ENCODE measurements around the gene SDR42E2. TPM values are rescaled to one million over a fixed set of nuclear protein-coding genes. Genes with fewer than 3 reads are reported as not detected.

SDR42E2 gene
- total RNA-seq, 2 experiments from 2014 or later: 0.29 TPM; not detected in 1

DNA sequence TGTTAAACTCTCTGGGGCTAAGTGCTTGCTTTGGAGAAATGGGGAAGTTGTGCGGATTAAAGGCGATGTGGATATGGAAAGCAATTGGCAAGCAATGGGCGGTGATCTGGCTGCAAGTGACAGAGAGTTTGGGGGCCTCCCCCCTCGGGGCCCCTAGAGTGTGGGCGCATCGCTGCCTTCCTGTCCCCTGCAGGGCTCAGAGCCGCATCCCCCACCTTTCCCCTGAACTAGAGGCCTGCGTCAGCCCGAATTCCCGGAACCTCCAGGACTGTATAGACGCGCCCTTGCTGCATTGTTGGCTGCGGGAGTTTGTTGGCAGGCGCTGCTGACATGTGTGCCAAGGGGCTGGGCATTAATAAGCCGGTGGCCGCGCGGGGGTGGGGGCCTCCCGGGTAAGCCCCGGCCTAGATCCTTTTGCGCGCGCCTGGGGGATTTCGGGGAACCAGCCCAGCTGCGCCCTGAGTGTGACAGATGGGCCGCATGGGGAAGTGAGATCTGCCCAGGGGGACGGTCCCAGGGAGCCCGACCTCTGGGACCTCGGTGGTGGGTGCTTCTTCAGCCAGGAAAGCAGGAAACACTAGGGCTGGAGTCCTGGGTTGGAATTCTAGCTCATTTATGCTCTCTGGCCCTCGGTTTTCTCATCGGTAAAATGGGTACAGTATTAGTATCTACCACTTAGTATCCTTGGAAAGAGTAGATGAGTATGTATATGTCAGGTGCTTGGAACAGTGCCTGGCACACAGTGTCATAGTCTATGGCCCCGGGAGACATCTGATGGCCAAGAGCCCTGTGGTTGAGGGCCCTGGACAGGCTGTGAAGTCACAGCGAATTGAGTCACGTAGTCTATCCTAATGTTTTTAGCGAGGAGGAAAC, 44.8 kb downstream of the SDR42E2 start:
- H3K4me3 ChIP-seq (ENCODE audit: low read depth, low read length, poor library complexity, severe bottlenecking): peak overlapping the region; percentile 94
- H4K20me1 ChIP-seq (ENCODE audit: insufficient read depth, low read length): no peaks in the 10 kb centered on the region
- H3K36me3 ChIP-seq (ENCODE audit: insufficient read depth, low read length): peaks cover 17% of the 10 kb centered on the region
- H3K27ac ChIP-seq (ENCODE audit: low read depth, low read length, poor library complexity, severe bottlenecking): peak overlapping the region; percentile 84
- TF ChIP-seq, protein P1, sequence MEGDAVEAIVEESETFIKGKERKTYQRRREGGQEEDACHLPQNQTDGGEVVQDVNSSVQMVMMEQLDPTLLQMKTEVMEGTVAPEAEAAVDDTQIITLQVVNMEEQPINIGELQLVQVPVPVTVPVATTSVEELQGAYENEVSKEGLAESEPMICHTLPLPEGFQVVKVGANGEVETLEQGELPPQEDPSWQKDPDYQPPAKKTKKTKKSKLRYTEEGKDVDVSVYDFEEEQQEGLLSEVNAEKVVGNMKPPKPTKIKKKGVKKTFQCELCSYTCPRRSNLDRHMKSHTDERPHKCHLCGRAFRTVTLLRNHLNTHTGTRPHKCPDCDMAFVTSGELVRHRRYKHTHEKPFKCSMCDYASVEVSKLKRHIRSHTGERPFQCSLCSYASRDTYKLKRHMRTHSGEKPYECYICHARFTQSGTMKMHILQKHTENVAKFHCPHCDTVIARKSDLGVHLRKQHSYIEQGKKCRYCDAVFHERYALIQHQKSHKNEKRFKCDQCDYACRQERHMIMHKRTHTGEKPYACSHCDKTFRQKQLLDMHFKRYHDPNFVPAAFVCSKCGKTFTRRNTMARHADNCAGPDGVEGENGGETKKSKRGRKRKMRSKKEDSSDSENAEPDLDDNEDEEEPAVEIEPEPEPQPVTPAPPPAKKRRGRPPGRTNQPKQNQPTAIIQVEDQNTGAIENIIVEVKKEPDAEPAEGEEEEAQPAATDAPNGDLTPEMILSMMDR (conservative IDR thresholded peaks at IDR 0.05; ENCODE audit: low read length): no peak
- TF ChIP-seq EZH2phosphoT487 (IDR thresholded peaks at IDR 0.05; ENCODE audit: borderline replicate concordance, low read depth, low read length): no peak
- peak overlapping the region; percentile 90 for H3K4me2 ChIP-seq (ENCODE audit: low read length)
- H3K9me3 ChIP-seq (ENCODE audit: low read length): peaks cover 12% of the 10 kb centered on the region
- peak; percentile 65 for DNase-seq (ENCODE audit: low spot score)
- intact Hi-C loops (cut with micrococcal nuclease; ENCODE audit: unreplicated experiment): loop anchor here (1.0 to 5.0 kb wide), 4 partner anchors 12 to 165 kb away; partner anchors contain the start of gene CDR2
- peaks cover 50% of the 10 kb centered on the region for H3K4me1 ChIP-seq (ENCODE audit: insufficient read depth, low read length, poor library complexity, severe bottlenecking)
- peaks cover 56% of the 10 kb centered on the region for H3K79me2 ChIP-seq (ENCODE audit: insufficient read depth, low read depth, low read length)
- CTCF ChIA-PET (ENCODE audit: unreplicated experiment): interaction anchor here (1.0 to 1.7 kb wide), 2 partner anchors 94 to 257 kb away, joined by 3 read pairs; no protein-coding TSS in a partner anchor
- no TSS peak for BruUV-seq (replicated peaks)
- H3K9me2 ChIP-seq (ENCODE audit: insufficient read depth, low read length): no peaks in the 10 kb centered on the region
- POLR2A ChIA-PET: interaction anchor here (0.6 to 1.2 kb wide), 4 partner anchors 8 to 1309 kb away, joined by 3 to 5 read pairs (median 4); no protein-coding TSS in a partner anchor
- H2AFZ ChIP-seq (ENCODE audit: low read length): peak overlapping the region; percentile 55; the same call in 1 of the 2 replicates

DNA sequence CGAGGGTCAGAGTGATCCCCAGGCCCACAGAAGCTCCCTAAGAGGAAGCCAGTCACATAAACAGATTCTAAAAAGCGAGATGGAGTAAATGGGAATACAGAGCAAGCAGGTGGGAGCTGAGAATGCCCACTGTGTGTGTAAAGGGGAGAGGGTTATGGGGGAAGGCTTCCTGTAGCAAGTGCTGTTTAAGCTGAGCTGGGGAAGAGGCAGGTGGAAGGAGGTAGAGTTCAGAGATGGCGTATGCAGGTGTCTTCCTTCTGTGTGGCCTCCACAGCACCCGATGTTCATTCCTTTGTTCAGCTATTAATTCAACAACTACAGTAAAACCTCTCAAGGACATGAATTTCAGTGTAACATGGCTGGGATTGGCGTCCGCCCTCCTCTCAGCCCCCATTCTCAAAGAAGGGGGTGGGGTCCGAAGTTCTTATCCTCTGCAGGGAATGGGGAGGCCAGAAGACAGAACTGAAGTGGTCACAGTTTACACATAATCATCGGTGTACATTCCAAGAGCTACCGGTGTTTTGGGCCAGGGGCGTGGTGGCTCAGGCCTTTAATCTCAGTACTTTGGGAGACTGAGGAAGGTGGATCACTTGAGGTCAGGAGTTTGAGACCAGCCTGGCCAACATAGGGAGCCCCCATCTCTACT, 45.5 kb downstream of the SDR42E2 start:
- ChIA-PET POLR2A (interaction anchor here (0.5 to 1.3 kb wide), 7 partner anchors 8 to 618 kb away, joined by 3 to 5 read pairs (median 4); no protein-coding TSS in a partner anchor), CTCF (ENCODE audit: unreplicated experiment) (interaction anchor here (1.0 to 1.7 kb wide), 2 partner anchors 93 to 258 kb away, joined by 3 read pairs; no protein-coding TSS in a partner anchor)
- DNase-seq (ENCODE audit: low spot score): peak; percentile 43
- Histone ChIP-seq H3K27ac (ENCODE audit: low read depth, low read length, poor library complexity, severe bottlenecking) (peak overlapping the region; percentile 84), H3K36me3 (ENCODE audit: insufficient read depth, low read length) (peaks cover 25% of the 10 kb centered on the region), H3K9me3 (ENCODE audit: low read length) (peaks cover 12% of the 10 kb centered on the region), H3K4me2 (ENCODE audit: low read length) (peak overlapping the region; percentile 90), H2AFZ (ENCODE audit: low read length) (no peak overlapping the region), H3K79me2 (ENCODE audit: insufficient read depth, low read depth, low read length) (peaks cover 57% of the 10 kb centered on the region), H4K20me1 (ENCODE audit: insufficient read depth, low read length) (no peaks in the 10 kb centered on the region), H3K9me2 (ENCODE audit: insufficient read depth, low read length) (no peaks in the 10 kb centered on the region), H3K4me1 (ENCODE audit: insufficient read depth, low read length, poor library complexity, severe bottlenecking) (peaks cover 50% of the 10 kb centered on the region), H3K4me3 (ENCODE audit: low read depth, low read length, poor library complexity, severe bottlenecking) (peak overlapping the region; percentile 94)
- intact Hi-C loops (cut with micrococcal nuclease; ENCODE audit: unreplicated experiment): loop anchor here (5.0 kb wide), 2 partner anchors 34 to 164 kb away; partner anchors contain the start of gene CDR2
- BruUV-seq (replicated peaks): TSS peak; percentile 47
- TF ChIP-seq, protein P1 (conservative IDR thresholded peaks at IDR 0.05; ENCODE audit: low read length): no peak
- no peak for TF ChIP-seq EZH2phosphoT487 (IDR thresholded peaks at IDR 0.05; ENCODE audit: borderline replicate concordance, low read depth, low read length)
